ENCODE measurements around the gene RPS26. TPM values are rescaled to one million over a fixed set of nuclear protein-coding genes. Genes with fewer than 3 reads are reported as not detected.
"Not testable (repeated sequence)": the region's sequence is repeated elsewhere in the genome, so short reads cannot be mapped to it uniquely, and the experiment has no call there.

RPS26 gene
- total RNA-seq, 2 experiments from 2014 or later = 74.6 to 600 TPM

GRCh38 chr12:56001487-56002100 is 40.1 kb upstream of the RPS26 start:
- Histone ChIP-seq H3K9me3 (ENCODE audit: low read length) (no peaks in the 10 kb centered on the region), H4K20me1 (ENCODE audit: insufficient read depth, low read length) (no peaks in the 10 kb centered on the region), H3K4me1 (ENCODE audit: insufficient read depth, low read length, poor library complexity, severe bottlenecking) (no peaks in the 10 kb centered on the region), H3K36me3 (ENCODE audit: insufficient read depth, low read length) (no peaks in the 10 kb centered on the region), H2AFZ (ENCODE audit: low read length) (no peak overlapping the region), H3K79me2 (ENCODE audit: insufficient read depth, low read depth, low read length) (no peaks in the 10 kb centered on the region), H3K4me2 (ENCODE audit: low read length) (no peak overlapping the region), H3K27ac (ENCODE audit: low read depth, low read length, poor library complexity, severe bottlenecking) (no peak overlapping the region), H3K4me3 (ENCODE audit: low read depth, low read length, poor library complexity, severe bottlenecking) (no peak overlapping the region), H3K9me2 (ENCODE audit: insufficient read depth, low read length) (no peaks in the 10 kb centered on the region)
- ChIA-PET CTCF (ENCODE audit: unreplicated experiment) (no interaction called here), POLR2A (interaction anchor here (0.5 to 0.6 kb wide), 2 partner anchors 63 to 1464 kb away, joined by 3 read pairs; no protein-coding TSS in a partner anchor)
- intact Hi-C loops (cut with micrococcal nuclease; ENCODE audit: unreplicated experiment) = no loop called here
- BruUV-seq (replicated peaks) = no TSS peak
- no peak for DNase-seq (ENCODE audit: low spot score)
- no peak for TF ChIP-seq CTCF (conservative IDR thresholded peaks at IDR 0.05; ENCODE audit: low read length)
- TF ChIP-seq EZH2phosphoT487 (IDR thresholded peaks at IDR 0.05; ENCODE audit: borderline replicate concordance, low read depth, low read length) = no peak

- H3K36me3 ChIP-seq (ENCODE audit: insufficient read depth, low read length); H3K79me2 ChIP-seq (ENCODE audit: insufficient read depth, low read depth, low read length); intact Hi-C loops (cut with micrococcal nuclease; ENCODE audit: unreplicated experiment); BruUV-seq (replicated peaks); H3K4me1 ChIP-seq (ENCODE audit: insufficient read depth, low read length, poor library complexity, severe bottlenecking); CTCF ChIA-PET (ENCODE audit: unreplicated experiment); H3K4me2 ChIP-seq (ENCODE audit: low read length); H3K9me2 ChIP-seq (ENCODE audit: insufficient read depth, low read length); DNase-seq (ENCODE audit: low spot score); H2AFZ ChIP-seq (ENCODE audit: low read length); H3K9me3 ChIP-seq (ENCODE audit: low read length); POLR2A ChIA-PET; H4K20me1 ChIP-seq (ENCODE audit: insufficient read depth, low read length); H3K4me3 ChIP-seq (ENCODE audit: low read depth, low read length, poor library complexity, severe bottlenecking); H3K27ac ChIP-seq (ENCODE audit: low read depth, low read length, poor library complexity, severe bottlenecking): not testable (repeated sequence)
Measured at GRCh38 chr12:56003376-56003775, 38.3 kb upstream of the RPS26 start.

GRCh38 chr12:56004211-56004610 is 37.5 kb upstream of the RPS26 start:
- Histone ChIP-seq H3K27ac (ENCODE audit: low read depth, low read length, poor library complexity, severe bottlenecking) (no peak overlapping the region), H3K36me3 (ENCODE audit: insufficient read depth, low read length) (no peaks in the 10 kb centered on the region), H3K4me3 (ENCODE audit: low read depth, low read length, poor library complexity, severe bottlenecking) (no peak overlapping the region), H3K9me2 (ENCODE audit: insufficient read depth, low read length) (no peaks in the 10 kb centered on the region), H3K79me2 (ENCODE audit: insufficient read depth, low read depth, low read length) (no peaks in the 10 kb centered on the region), H3K4me2 (ENCODE audit: low read length) (no peak overlapping the region), H3K9me3 (ENCODE audit: low read length) (no peaks in the 10 kb centered on the region), H2AFZ (ENCODE audit: low read length) (no peak overlapping the region), H3K4me1 (ENCODE audit: insufficient read depth, low read length, poor library complexity, severe bottlenecking) (peaks cover 9% of the 10 kb centered on the region), H4K20me1 (ENCODE audit: insufficient read depth, low read length) (no peaks in the 10 kb centered on the region)
- BruUV-seq (replicated peaks) = no TSS peak
- TF ChIP-seq CTCF (conservative IDR thresholded peaks at IDR 0.05; ENCODE audit: low read length) (no peak), EZH2phosphoT487 (IDR thresholded peaks at IDR 0.05; ENCODE audit: borderline replicate concordance, low read depth, low read length) (no peak)
- ChIA-PET POLR2A (no interaction called here), CTCF (ENCODE audit: unreplicated experiment) (no interaction called here)
- DNase-seq (ENCODE audit: low spot score) = no peak
- intact Hi-C loops (cut with micrococcal nuclease; ENCODE audit: unreplicated experiment) = no loop called here
